Sigmoid colon (tissue), 7 donors: ENCODE results near the gene HELT. TPM values are rescaled to one million over a fixed set of nuclear protein-coding genes. Genes with fewer than 3 reads are reported as not detected.
"Not testable (repeated sequence)": the region's sequence is repeated elsewhere in the genome, so short reads cannot be mapped to it uniquely, and the experiment has no call there.

Experiments used
- DNase-seq: peaks from one replicate; pipeline ENCODE4 v3.0.0-alpha.2; 2019
- H3K27ac ChIP-seq, 4 donors: fragments of 200-600 bp; sonication (generic); one replicate each; pipeline ENCODE4 v1.5.1; 2016 to 2019; ENCODE audit warnings: mild to moderate bottlenecking in 1 of 4
- H3K27me3 ChIP-seq, 3 donors: fragments of 200-600 bp; sonication (generic); one replicate each; pipeline ENCODE4 v1.5.1; 2019; ENCODE audit warnings: mild to moderate bottlenecking in 1 of 3
- H3K36me3 ChIP-seq, 4 donors: fragments of 200-600 bp; sonication (generic); one replicate each; pipeline ENCODE4 v1.5.1; 2016 to 2019
- H3K4me1 ChIP-seq, 4 donors: fragments of 200-600 bp; sonication (generic); one replicate each; pipeline ENCODE4 v1.5.1; 2017 to 2019
- H3K4me3 ChIP-seq, 4 donors: fragments of 200-600 bp; sonication (generic); one replicate each; pipeline ENCODE4 v1.5.1; 2017 to 2019; ENCODE audit warnings: mild to moderate bottlenecking in 2 of 4, moderate library complexity in 1 of 4
- H3K9me3 ChIP-seq, 4 donors: fragments of 200-600 bp in 3 of 4; sonication (generic) in 3 of 4; one replicate each; pipeline versions ENCODE4 v1.5.1 to v1.6.1; 2013 to 2019
- CTCF ChIP-seq, 4 experiments: fragments of 450-650 bp in 3 of 4; fragments of 200-600 bp in 1 of 4; IDR thresholded peaks; one replicate each; pipeline ENCODE4 v1.5.1; 2016 to 2019; ENCODE audit warnings: antibody characterized with exemption in 4 of 4, mild to moderate bottlenecking in 3 of 4, moderate library complexity in 2 of 4
- EP300 ChIP-seq, 4 donors: sonication (generic); formaldehyde crosslinking; IDR thresholded peaks; one replicate each; pipeline ENCODE4 v1.6.1; 2017; ENCODE audit warnings: antibody characterized with exemption in 4 of 4
- POLR2A ChIP-seq, 2 donors: fragments of 450-650 bp; IDR thresholded peaks; one replicate each; pipeline ENCODE4 v1.6.1; 2016; ENCODE audit warnings: antibody characterized with exemption in 2 of 2, mild to moderate bottlenecking in 2 of 2, moderate library complexity in 2 of 2
- POLR2AphosphoS5 ChIP-seq, 4 donors: sonication (generic); formaldehyde crosslinking; IDR thresholded peaks; one replicate each; pipeline ENCODE4 v1.6.1; 2017; ENCODE audit warnings: antibody characterized with exemption in 4 of 4
- WGBS, 2 donors: extraction: QIAGEN DNeasy Blood & Tissue Kit; methylation state at CpG; one replicate each; pipeline ENCODE4 v1.1.7; 2013; 5-methylcytosine and 5-hydroxymethylcytosine counted together
- intact Hi-C: fragments of 100-400 bp; cut with DNase I; formaldehyde crosslinking; loops from one replicate; pipeline ENCODE4 v1.15.1; 2023
- polyA plus RNA-seq, 3 donors: library from polyadenylated mRNA; stranded (reverse); fragments of 200-250 nt; gene quantifications; one replicate each; pipeline ENCODE4 v1.2.3, GENCODE V29; 2013
- total RNA-seq, 4 donors: library from RNA; depleted of rRNA; stranded (reverse); fragments of >200 nt; gene quantifications; one replicate each; pipeline ENCODE4 v1.1.0, GENCODE V29; 2016
- donor health status: healthy with polysubstance abuse.
- donor health status: Bipolar disorder and iron deficiency.
- donor health status: healthy.

Gene HELT
- total and polyA plus RNA-seq, 7 donors: not detected

- Histone ChIP-seq H3K9me3 (no peaks in the 10 kb centered on the region), H3K27ac (no peak overlapping the region), H3K27me3 (no peaks in the 10 kb centered on the region), H3K36me3 (no peaks in the 10 kb centered on the region), H3K4me1 (no peaks in the 10 kb centered on the region), H3K4me3 (no peak overlapping the region)
- WGBS, 2 donors: 88% methylated on average over 15 of the region's 15 CpGs
- intact Hi-C loops: no loop called here
- no peak for TF ChIP-seq CTCF (IDR thresholded peaks at IDR 0.05)
- TF ChIP-seq POLR2AphosphoS5 (IDR thresholded peaks at IDR 0.05): no peak
- TF ChIP-seq POLR2A (IDR thresholded peaks at IDR 0.05): no peak
- TF ChIP-seq EP300 (IDR thresholded peaks at IDR 0.05): no peak
- DNase-seq: no peak
These were observed 25.9 kb upstream of the HELT start for GRCh38 chr4:184992422-184992821.

GRCh38 chr4:184993247-184993646 lies 25.0 kb upstream of the HELT start:
- DNase-seq: no peak
- 31 to 56% methylated on average over 3 of the region's 3 CpGs for WGBS, 2 donors
- Histone ChIP-seq H3K4me3 (no peak overlapping the region), H3K27ac (no peak overlapping the region), H3K27me3 (no peaks in the 10 kb centered on the region), H3K36me3 (no peaks in the 10 kb centered on the region), H3K4me1 (no peaks in the 10 kb centered on the region), H3K9me3 (no peaks in the 10 kb centered on the region)
- intact Hi-C loops: no loop called here
- TF ChIP-seq EP300 (IDR thresholded peaks at IDR 0.05): no peak
- no peak for TF ChIP-seq POLR2A (IDR thresholded peaks at IDR 0.05)
- TF ChIP-seq CTCF (IDR thresholded peaks at IDR 0.05): no peak
- no peak for TF ChIP-seq POLR2AphosphoS5 (IDR thresholded peaks at IDR 0.05)

GRCh38 chr4:184994010-184994622 lies 24.2 kb upstream of the HELT start:
- Histone ChIP-seq H3K4me1 (no peaks in the 10 kb centered on the region), H3K27me3 (no peaks in the 10 kb centered on the region), H3K9me3 (no peaks in the 10 kb centered on the region), H3K36me3 (no peaks in the 10 kb centered on the region), H3K4me3 (no peak overlapping the region), H3K27ac (no peak overlapping the region)
- WGBS, 2 donors: 80 to 87% methylated on average over 18 of the region's 18 CpGs
- intact Hi-C loops: no loop called here
- no peak for TF ChIP-seq CTCF (IDR thresholded peaks at IDR 0.05)
- TF ChIP-seq EP300 (IDR thresholded peaks at IDR 0.05): no peak
- no peak for TF ChIP-seq POLR2A (IDR thresholded peaks at IDR 0.05)
- no peak for TF ChIP-seq POLR2AphosphoS5 (IDR thresholded peaks at IDR 0.05)
- DNase-seq: no peak

GRCh38 chr4:184994623-184995010 lies 23.7 kb upstream of the HELT start:
- DNase-seq: no peak

GRCh38 chr4:184997656-184998055 lies 20.6 kb upstream of the HELT start:
- intact Hi-C loops, H3K4me3 ChIP-seq, H3K9me3 ChIP-seq, H3K27ac ChIP-seq, H3K4me1 ChIP-seq, H3K27me3 ChIP-seq, H3K36me3 ChIP-seq, DNase-seq: not testable (repeated sequence)

More at GRCh38 chr4:184994623-184995010, 23.7 kb upstream of the HELT start:
- intact Hi-C loops: no loop called here
- Histone ChIP-seq H3K4me1 (no peaks in the 10 kb centered on the region), H3K36me3 (no peaks in the 10 kb centered on the region), H3K9me3 (no peaks in the 10 kb centered on the region), H3K4me3 (no peak overlapping the region), H3K27me3 (no peaks in the 10 kb centered on the region), H3K27ac (no peak overlapping the region)
- WGBS, 2 donors: 88 to 90% methylated on average over 14 of the region's 14 CpGs
- TF ChIP-seq CTCF (IDR thresholded peaks at IDR 0.05) (no peak), EP300 (IDR thresholded peaks at IDR 0.05) (no peak), POLR2A (IDR thresholded peaks at IDR 0.05) (no peak), POLR2AphosphoS5 (IDR thresholded peaks at IDR 0.05) (no peak)
